ENCODE data around the gene TP53RK.

DNA sequence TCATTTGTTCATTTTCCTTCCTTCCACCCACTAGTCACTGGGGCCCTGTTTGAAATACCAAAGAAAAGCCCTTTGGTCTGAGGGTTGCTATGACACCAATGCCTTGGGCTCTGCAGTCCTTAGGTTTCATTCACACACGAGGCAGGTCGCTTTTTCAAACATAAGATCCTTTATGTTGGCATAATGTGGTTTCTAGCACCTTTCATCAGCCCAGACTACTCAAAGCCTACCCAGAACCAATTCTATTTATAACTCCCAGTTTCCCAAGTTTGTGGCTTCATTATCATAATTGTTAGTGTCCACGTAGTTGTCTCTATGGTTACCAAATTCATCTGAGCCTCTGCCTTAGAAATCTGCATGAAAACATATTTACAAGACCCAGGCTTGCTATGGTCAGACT is 6.6 kb upstream of the TP53RK start:
- TF ChIP-seq, protein P1, sequence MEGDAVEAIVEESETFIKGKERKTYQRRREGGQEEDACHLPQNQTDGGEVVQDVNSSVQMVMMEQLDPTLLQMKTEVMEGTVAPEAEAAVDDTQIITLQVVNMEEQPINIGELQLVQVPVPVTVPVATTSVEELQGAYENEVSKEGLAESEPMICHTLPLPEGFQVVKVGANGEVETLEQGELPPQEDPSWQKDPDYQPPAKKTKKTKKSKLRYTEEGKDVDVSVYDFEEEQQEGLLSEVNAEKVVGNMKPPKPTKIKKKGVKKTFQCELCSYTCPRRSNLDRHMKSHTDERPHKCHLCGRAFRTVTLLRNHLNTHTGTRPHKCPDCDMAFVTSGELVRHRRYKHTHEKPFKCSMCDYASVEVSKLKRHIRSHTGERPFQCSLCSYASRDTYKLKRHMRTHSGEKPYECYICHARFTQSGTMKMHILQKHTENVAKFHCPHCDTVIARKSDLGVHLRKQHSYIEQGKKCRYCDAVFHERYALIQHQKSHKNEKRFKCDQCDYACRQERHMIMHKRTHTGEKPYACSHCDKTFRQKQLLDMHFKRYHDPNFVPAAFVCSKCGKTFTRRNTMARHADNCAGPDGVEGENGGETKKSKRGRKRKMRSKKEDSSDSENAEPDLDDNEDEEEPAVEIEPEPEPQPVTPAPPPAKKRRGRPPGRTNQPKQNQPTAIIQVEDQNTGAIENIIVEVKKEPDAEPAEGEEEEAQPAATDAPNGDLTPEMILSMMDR (conservative IDR thresholded peaks at IDR 0.05; ENCODE audit: low read depth, low read length): no peak
- no peak for TF ChIP-seq EZH2 (IDR thresholded peaks at IDR 0.05; ENCODE audit: borderline replicate concordance, low read depth, low read length, poor library complexity, severe bottlenecking)
